HepG2 (cell line): Measurements from ENCODE around the gene CALML5. TPM values are rescaled to one million over a fixed set of nuclear protein-coding genes. Genes with fewer than 3 reads are reported as not detected.

Experiments used
- ARID4A ChIP-seq: sonication (generic); formaldehyde crosslinking; IDR thresholded peaks from 2 replicates; pipeline ENCODE4 v1.5.0; 2020; ENCODE audit warnings: mild to moderate bottlenecking, missing genetic modification reagents, borderline replicate concordance
- ELF1 ChIP-seq: sonication (generic); formaldehyde crosslinking; IDR thresholded peaks from 2 replicates; pipeline ENCODE4 v1.4.0; 2020; ENCODE audit warnings: missing genetic modification reagents
- NCOA5 ChIP-seq: sonication (generic); formaldehyde crosslinking; IDR thresholded peaks from 2 replicates; pipeline ENCODE4 v1.4.0; 2020; ENCODE audit warnings: missing genetic modification reagents
- POGZ ChIP-seq: sonication (generic); formaldehyde crosslinking; IDR thresholded peaks from 2 replicates; pipeline ENCODE4 v1.4.0; 2020; ENCODE audit warnings: mild to moderate bottlenecking, missing genetic modification reagents
- POLR2G ChIP-seq: fragments of 200-400 bp; formaldehyde crosslinking; IDR thresholded peaks from 2 replicates; pipeline ENCODE4 v1.6.1; 2018; ENCODE audit warnings: mild to moderate bottlenecking, low read depth, low read length, moderate library complexity
- SALL1 ChIP-seq: sonication (generic); formaldehyde crosslinking; IDR thresholded peaks from 2 replicates; pipeline ENCODE4 v1.8.0; 2022; ENCODE audit warnings: mild to moderate bottlenecking, missing genetic modification reagents
- ZBTB1 ChIP-seq: sonication (generic); formaldehyde crosslinking; IDR thresholded peaks from 2 replicates; pipeline ENCODE4 v1.4.0; 2020; ENCODE audit warnings: missing genetic modification reagents, borderline replicate concordance
- ZFX ChIP-seq: sonication (generic); formaldehyde crosslinking; IDR thresholded peaks from 2 replicates; pipeline ENCODE4 v1.4.0; 2020; ENCODE audit warnings: mild to moderate bottlenecking, low read depth, missing genetic modification reagents, moderate library complexity
- ZMYM3 ChIP-seq: sonication (generic); formaldehyde crosslinking; IDR thresholded peaks from 2 replicates; pipeline ENCODE4 v1.5.1; 2020; ENCODE audit warnings: mild to moderate bottlenecking, missing genetic modification reagents
- ZNF34 ChIP-seq: sonication (generic); formaldehyde crosslinking; IDR thresholded peaks from 2 replicates; pipeline ENCODE4 v1.4.0; 2020; ENCODE audit warnings: mild to moderate bottlenecking, missing genetic modification reagents, borderline replicate concordance
- ZNF547 ChIP-seq: sonication (generic); formaldehyde crosslinking; IDR thresholded peaks from 2 replicates; pipeline ENCODE4 v1.5.1; 2020; ENCODE audit warnings: mild to moderate bottlenecking, missing genetic modification reagents
- ZNF704 ChIP-seq: sonication (generic); formaldehyde crosslinking; IDR thresholded peaks from 2 replicates; pipeline ENCODE4 v1.8.1; 2023; ENCODE audit warnings: mild to moderate bottlenecking, inconsistent platforms, moderate library complexity, missing genetic modification reagents, borderline replicate concordance
- ZNF781 ChIP-seq: sonication (generic); formaldehyde crosslinking; IDR thresholded peaks from 2 replicates; pipeline ENCODE4 v1.5.1; 2020; ENCODE audit warnings: borderline replicate concordance, mild to moderate bottlenecking, missing genetic modification reagents; ENCODE audit errors: not compliant biosample characterization
- polyA plus RNA-seq, 8 experiments: library from polyadenylated mRNA; depleted of rRNA in 3 of 8; stranded (reverse) in 7 of 8; unstranded in 1 of 8; fragments of >200 nt; fragmentation: Illumina TruSeq in 4 of 8; extraction: Trizol in 4 of 8; gene quantifications; 2 replicates each; pipeline versions ENCODE4 v1.2.1 to v1.2.3, GENCODE V29; 2011 to 2016; ENCODE audit warnings: low read depth in 4 of 8, missing spikeins in 1 of 8, mixed read lengths in 1 of 8; ENCODE audit not compliant: insufficient read depth in 1 of 8
- total RNA-seq, 5 experiments: library from RNA; depleted of rRNA; stranded (reverse); fragments of >200 nt; fragmentation: Illumina TruSeq; extraction: Trizol; gene quantifications; 2 replicates each; pipeline ENCODE4 v1.2.3, GENCODE V29; 2016; ENCODE audit warnings: low read depth in 1 of 5
- TF ChIP-seq, protein P1 (sequence below): IDR thresholded peaks from 2 replicates; pipeline ENCODE4 v1.6.1; 2016; ENCODE audit warnings: missing compliant biosample characterization, missing genetic modification reagents, borderline replicate concordance
- TF ChIP-seq, protein P2 (sequence below): IDR thresholded peaks from 2 replicates; pipeline ENCODE4 v1.6.1; 2012; ENCODE audit warnings: inconsistent platforms
- TF ChIP-seq, protein P3 (sequence below): sonication (generic); formaldehyde crosslinking; IDR thresholded peaks from 2 replicates; pipeline ENCODE4 v1.4.0; 2020; ENCODE audit warnings: missing genetic modification reagents

Gene CALML5
- total and polyA plus RNA-seq, 2 of the 13 experiments (the other 11 are each of a cell fraction or from before 2014, with no cell fraction given) = not detected

DNA sequence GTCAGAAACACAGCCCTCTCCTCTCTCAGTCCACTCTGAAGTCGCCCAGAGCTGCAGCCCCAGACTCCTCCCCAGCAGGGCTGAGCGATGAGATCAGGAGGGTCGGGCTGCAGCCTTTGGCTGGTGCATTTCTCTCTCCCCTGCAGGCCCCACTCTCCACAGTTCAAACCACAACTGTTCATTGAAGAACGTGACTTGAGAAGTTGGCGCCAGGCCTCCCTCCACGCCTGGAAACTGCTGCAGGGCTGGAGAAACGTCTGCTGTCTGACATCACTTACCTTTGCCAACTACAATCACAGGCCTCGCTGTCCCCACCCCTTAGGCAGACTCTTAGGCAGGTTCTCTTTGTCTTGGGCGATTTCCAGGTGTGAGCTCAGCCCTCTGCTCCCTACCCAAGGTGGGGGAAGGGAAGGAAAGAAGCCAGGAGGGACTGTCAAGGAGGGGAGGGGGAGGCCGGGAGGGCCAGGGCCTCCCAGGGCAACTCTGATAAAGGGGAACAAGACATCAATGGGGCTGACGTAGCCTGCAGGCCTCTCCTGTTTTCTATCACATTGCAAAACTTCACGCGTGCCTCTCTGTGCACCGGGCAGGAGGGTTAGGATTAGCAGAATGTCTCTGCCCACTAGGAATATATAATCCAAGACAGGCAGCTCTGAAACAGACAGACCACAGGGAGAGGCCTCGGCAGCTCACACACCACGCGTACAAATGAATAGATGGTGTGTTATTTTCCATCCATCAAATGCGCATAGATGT, 32.7 kb downstream of the CALML5 start (continued):
- TF ChIP-seq ARID4A (CRISPR knock-in tag) = peak; percentile 23; the same call in 1 of the 2 replicates
- TF ChIP-seq, protein P1, sequence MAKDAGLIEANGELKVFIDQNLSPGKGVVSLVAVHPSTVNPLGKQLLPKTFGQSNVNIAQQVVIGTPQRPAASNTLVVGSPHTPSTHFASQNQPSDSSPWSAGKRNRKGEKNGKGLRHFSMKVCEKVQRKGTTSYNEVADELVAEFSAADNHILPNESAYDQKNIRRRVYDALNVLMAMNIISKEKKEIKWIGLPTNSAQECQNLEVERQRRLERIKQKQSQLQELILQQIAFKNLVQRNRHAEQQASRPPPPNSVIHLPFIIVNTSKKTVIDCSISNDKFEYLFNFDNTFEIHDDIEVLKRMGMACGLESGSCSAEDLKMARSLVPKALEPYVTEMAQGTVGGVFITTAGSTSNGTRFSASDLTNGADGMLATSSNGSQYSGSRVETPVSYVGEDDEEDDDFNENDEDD (CRISPR knock-in tag) = peak; percentile 18; the same call in 1 of the 2 replicates
- 0 out of 2 replicates have a peak, but pooled peaks have one; percentile 6 for TF ChIP-seq ZNF547 (CRISPR knock-in tag)
- TF ChIP-seq, protein P2, sequence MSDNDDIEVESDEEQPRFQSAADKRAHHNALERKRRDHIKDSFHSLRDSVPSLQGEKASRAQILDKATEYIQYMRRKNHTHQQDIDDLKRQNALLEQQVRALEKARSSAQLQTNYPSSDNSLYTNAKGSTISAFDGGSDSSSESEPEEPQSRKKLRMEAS = peak; percentile 44
- no peak for TF ChIP-seq ELF1
- no peak for TF ChIP-seq ZNF34 (CRISPR knock-in tag)
- TF ChIP-seq POGZ = peak; percentile 14; the same call in 1 of the 2 replicates
- peak; percentile 71 for TF ChIP-seq ZFX (CRISPR knock-in tag)
- no peak for TF ChIP-seq ZNF704 (CRISPR knock-in tag)
- peak; percentile 24; the same call in 1 of the 2 replicates for TF ChIP-seq ZMYM3 (CRISPR knock-in tag)
- no peak for TF ChIP-seq ZBTB1 (CRISPR knock-in tag)
- TF ChIP-seq, protein P3, sequence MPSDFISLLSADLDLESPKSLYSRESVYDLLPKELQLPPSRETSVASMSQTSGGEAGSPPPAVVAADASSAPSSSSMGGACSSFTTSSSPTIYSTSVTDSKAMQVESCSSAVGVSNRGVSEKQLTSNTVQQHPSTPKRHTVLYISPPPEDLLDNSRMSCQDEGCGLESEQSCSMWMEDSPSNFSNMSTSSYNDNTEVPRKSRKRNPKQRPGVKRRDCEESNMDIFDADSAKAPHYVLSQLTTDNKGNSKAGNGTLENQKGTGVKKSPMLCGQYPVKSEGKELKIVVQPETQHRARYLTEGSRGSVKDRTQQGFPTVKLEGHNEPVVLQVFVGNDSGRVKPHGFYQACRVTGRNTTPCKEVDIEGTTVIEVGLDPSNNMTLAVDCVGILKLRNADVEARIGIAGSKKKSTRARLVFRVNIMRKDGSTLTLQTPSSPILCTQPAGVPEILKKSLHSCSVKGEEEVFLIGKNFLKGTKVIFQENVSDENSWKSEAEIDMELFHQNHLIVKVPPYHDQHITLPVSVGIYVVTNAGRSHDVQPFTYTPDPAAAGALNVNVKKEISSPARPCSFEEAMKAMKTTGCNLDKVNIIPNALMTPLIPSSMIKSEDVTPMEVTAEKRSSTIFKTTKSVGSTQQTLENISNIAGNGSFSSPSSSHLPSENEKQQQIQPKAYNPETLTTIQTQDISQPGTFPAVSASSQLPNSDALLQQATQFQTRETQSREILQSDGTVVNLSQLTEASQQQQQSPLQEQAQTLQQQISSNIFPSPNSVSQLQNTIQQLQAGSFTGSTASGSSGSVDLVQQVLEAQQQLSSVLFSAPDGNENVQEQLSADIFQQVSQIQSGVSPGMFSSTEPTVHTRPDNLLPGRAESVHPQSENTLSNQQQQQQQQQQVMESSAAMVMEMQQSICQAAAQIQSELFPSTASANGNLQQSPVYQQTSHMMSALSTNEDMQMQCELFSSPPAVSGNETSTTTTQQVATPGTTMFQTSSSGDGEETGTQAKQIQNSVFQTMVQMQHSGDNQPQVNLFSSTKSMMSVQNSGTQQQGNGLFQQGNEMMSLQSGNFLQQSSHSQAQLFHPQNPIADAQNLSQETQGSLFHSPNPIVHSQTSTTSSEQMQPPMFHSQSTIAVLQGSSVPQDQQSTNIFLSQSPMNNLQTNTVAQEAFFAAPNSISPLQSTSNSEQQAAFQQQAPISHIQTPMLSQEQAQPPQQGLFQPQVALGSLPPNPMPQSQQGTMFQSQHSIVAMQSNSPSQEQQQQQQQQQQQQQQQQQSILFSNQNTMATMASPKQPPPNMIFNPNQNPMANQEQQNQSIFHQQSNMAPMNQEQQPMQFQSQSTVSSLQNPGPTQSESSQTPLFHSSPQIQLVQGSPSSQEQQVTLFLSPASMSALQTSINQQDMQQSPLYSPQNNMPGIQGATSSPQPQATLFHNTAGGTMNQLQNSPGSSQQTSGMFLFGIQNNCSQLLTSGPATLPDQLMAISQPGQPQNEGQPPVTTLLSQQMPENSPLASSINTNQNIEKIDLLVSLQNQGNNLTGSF (CRISPR knock-in tag) = no peak
- TF ChIP-seq SALL1 = peak; percentile 32
- TF ChIP-seq ZNF781 = no peak
- TF ChIP-seq NCOA5 (CRISPR knock-in tag) = no peak
- peak; percentile 39; the same call in 1 of the 2 replicates for TF ChIP-seq POLR2G
